ENCODE results near the gene VCX3A. TPM values are rescaled to one million over a fixed set of nuclear protein-coding genes. Genes with fewer than 3 reads are reported as not detected.
"Not testable (repeated sequence)": the region's sequence is repeated elsewhere in the genome, so short reads cannot be mapped to it uniquely, and the experiment has no call there.

VCX3A gene
- not detected in 2 replicates for polyA plus RNA-seq (2013)

- not testable (repeated sequence) for H2AK5ac ChIP-seq (ENCODE audit: low read length); H3K4me2 ChIP-seq (ENCODE audit: low read length); H4K91ac ChIP-seq (ENCODE audit: low read depth, low read length); H2AFZ ChIP-seq (ENCODE audit: insufficient read depth, low read length, poor library complexity); H3K23ac ChIP-seq (ENCODE audit: low read length); H3K79me1 ChIP-seq (ENCODE audit: low read length); H2BK120ac ChIP-seq (ENCODE audit: insufficient read depth, low read length, poor library complexity); H3K9me3 ChIP-seq (ENCODE audit: insufficient read depth, low read depth, low read length); H3K27me3 ChIP-seq (ENCODE audit: insufficient read depth, low read length); H3K36me3 ChIP-seq (ENCODE audit: control insufficient read depth in 1 of 2, insufficient read depth in 2 of 2, low read length in 2 of 2); H3K14ac ChIP-seq (ENCODE audit: low read length); H2BK12ac ChIP-seq (ENCODE audit: low read length); H3K9ac ChIP-seq (ENCODE audit: low read length); H4K8ac ChIP-seq (ENCODE audit: low read depth, low read length); H2BK5ac ChIP-seq (ENCODE audit: low read depth, low read length, poor library complexity); H3K18ac ChIP-seq (ENCODE audit: low read length); H3K4me1 ChIP-seq (ENCODE audit: control insufficient read depth in 1 of 2, insufficient read depth in 2 of 2, low read length in 2 of 2); DNase-seq; H3K27ac ChIP-seq (ENCODE audit: low read depth, low read length); H3K4ac ChIP-seq (ENCODE audit: low read depth, low read length); H3K79me2 ChIP-seq (ENCODE audit: control insufficient read depth, insufficient read depth, low read length, poor library complexity); H4K12ac ChIP-seq (ENCODE audit: low read depth, low read length); H3K4me3 ChIP-seq (ENCODE audit: low read depth, low read length)
- WGBS (ENCODE audit: extremely low coverage, insufficient coverage, insufficient read length), result no CpG with 5 or more reads among the region's 1 CpG
Observed at GRCh38 chrX:6535018-6535417, at the start of gene VCX3A. Gene VCX3A (minus strand): TSS chrX:6535118. CDS start chrX:6534497, 621 bp downstream.

- WGBS (ENCODE audit: extremely low coverage, insufficient coverage, insufficient read length), result no CpG with 5 or more reads among the region's 5 CpGs
- no peak overlapping the region for H3K27ac ChIP-seq (ENCODE audit: low read depth, low read length)
- no peak overlapping the region for H3K18ac ChIP-seq (ENCODE audit: low read length)
Observed at GRCh38 chrX:6574762-6575161, 39.8 kb upstream of the VCX3A start.

GRCh38 chrX:6568031-6568430, 33.1 kb upstream of the VCX3A start:
- Histone ChIP-seq H3K79me1 (ENCODE audit: low read length) (no peaks in the 10 kb centered on the region), H2BK5ac (ENCODE audit: low read depth, low read length, poor library complexity) (no peak overlapping the region), H3K9ac (ENCODE audit: low read length) (no peak overlapping the region), H3K9me3 (ENCODE audit: insufficient read depth, low read depth, low read length) (no peaks in the 10 kb centered on the region), H3K27me3 (ENCODE audit: insufficient read depth, low read length) (no peaks in the 10 kb centered on the region), H4K91ac (ENCODE audit: low read depth, low read length) (no peak overlapping the region), H3K4me1 (ENCODE audit: control insufficient read depth in 1 of 2, insufficient read depth in 2 of 2, low read length in 2 of 2) (peaks cover 0 to 2% of the 10 kb centered on the region in 2 experiments), H2AK5ac (ENCODE audit: low read length) (no peak overlapping the region), H3K36me3 (ENCODE audit: control insufficient read depth in 1 of 2, insufficient read depth in 2 of 2, low read length in 2 of 2) (no peaks in the 10 kb centered on the region), H3K14ac (ENCODE audit: low read length) (no peak overlapping the region), H3K4ac (ENCODE audit: low read depth, low read length) (no peak overlapping the region), H3K18ac (ENCODE audit: low read length) (no peak overlapping the region), H2AFZ (ENCODE audit: insufficient read depth, low read length, poor library complexity) (no peak overlapping the region), H3K27ac (ENCODE audit: low read depth, low read length) (no peak overlapping the region), H4K8ac (ENCODE audit: low read depth, low read length) (no peak overlapping the region), H2BK120ac (ENCODE audit: insufficient read depth, low read length, poor library complexity) (no peak overlapping the region), H3K4me2 (ENCODE audit: low read length) (no peak overlapping the region), H3K79me2 (ENCODE audit: control insufficient read depth, insufficient read depth, low read length, poor library complexity) (no peaks in the 10 kb centered on the region), H4K12ac (ENCODE audit: low read depth, low read length) (no peak overlapping the region), H3K23ac (ENCODE audit: low read length) (no peak overlapping the region), H3K4me3 (ENCODE audit: low read depth, low read length) (no peak overlapping the region), H2BK12ac (ENCODE audit: low read length) (no peak overlapping the region)
- no peak for DNase-seq
- WGBS (ENCODE audit: extremely low coverage, insufficient coverage, insufficient read length), result no CpG with 5 or more reads among the region's 3 CpGs

More at GRCh38 chrX:6574762-6575161, 39.8 kb upstream of the VCX3A start:
- H3K4me1 ChIP-seq (ENCODE audit: control insufficient read depth in 1 of 2, insufficient read depth in 2 of 2, low read length in 2 of 2), result no peaks in the 10 kb centered on the region
- H3K79me2 ChIP-seq (ENCODE audit: control insufficient read depth, insufficient read depth, low read length, poor library complexity), result no peaks in the 10 kb centered on the region
- H2BK12ac ChIP-seq (ENCODE audit: low read length), result no peak overlapping the region
- no peaks in the 10 kb centered on the region for H3K27me3 ChIP-seq (ENCODE audit: insufficient read depth, low read length)
- H3K4ac ChIP-seq (ENCODE audit: low read depth, low read length), result no peak overlapping the region
- no peak overlapping the region for H3K23ac ChIP-seq (ENCODE audit: low read length)
- H4K12ac ChIP-seq (ENCODE audit: low read depth, low read length), result no peak overlapping the region
- H3K4me2 ChIP-seq (ENCODE audit: low read length), result no peak overlapping the region
- no peak overlapping the region for H3K9ac ChIP-seq (ENCODE audit: low read length)
- H2AK5ac ChIP-seq (ENCODE audit: low read length), result no peak overlapping the region
- no peak overlapping the region for H2AFZ ChIP-seq (ENCODE audit: insufficient read depth, low read length, poor library complexity)
- H3K9me3 ChIP-seq (ENCODE audit: insufficient read depth, low read depth, low read length), result no peaks in the 10 kb centered on the region
- no peak overlapping the region for H3K14ac ChIP-seq (ENCODE audit: low read length)
- no peak overlapping the region for H4K91ac ChIP-seq (ENCODE audit: low read depth, low read length)
- no peak for DNase-seq
- H3K79me1 ChIP-seq (ENCODE audit: low read length), result no peaks in the 10 kb centered on the region
- H2BK120ac ChIP-seq (ENCODE audit: insufficient read depth, low read length, poor library complexity), result no peak overlapping the region
- H4K8ac ChIP-seq (ENCODE audit: low read depth, low read length), result no peak overlapping the region
- no peaks in the 10 kb centered on the region for H3K36me3 ChIP-seq (ENCODE audit: control insufficient read depth in 1 of 2, insufficient read depth in 2 of 2, low read length in 2 of 2)
- H2BK5ac ChIP-seq (ENCODE audit: low read depth, low read length, poor library complexity), result no peak overlapping the region
- no peak overlapping the region for H3K4me3 ChIP-seq (ENCODE audit: low read depth, low read length)

- H3K9me3 ChIP-seq (ENCODE audit: insufficient read depth, low read depth, low read length), result no peaks in the 10 kb centered on the region
- no peak for DNase-seq
- H4K12ac ChIP-seq (ENCODE audit: low read depth, low read length), result no peak overlapping the region
- H3K79me2 ChIP-seq (ENCODE audit: control insufficient read depth, insufficient read depth, low read length, poor library complexity), result no peaks in the 10 kb centered on the region
- no peak overlapping the region for H3K4ac ChIP-seq (ENCODE audit: low read depth, low read length)
- no peak overlapping the region for H3K9ac ChIP-seq (ENCODE audit: low read length)
- H4K91ac ChIP-seq (ENCODE audit: low read depth, low read length), result no peak overlapping the region
- H3K79me1 ChIP-seq (ENCODE audit: low read length), result no peaks in the 10 kb centered on the region
- H3K4me1 ChIP-seq (ENCODE audit: control insufficient read depth in 1 of 2, insufficient read depth in 2 of 2, low read length in 2 of 2), result no peaks in the 10 kb centered on the region
- H3K18ac ChIP-seq (ENCODE audit: low read length), result no peak overlapping the region
- no peak overlapping the region for H3K4me3 ChIP-seq (ENCODE audit: low read depth, low read length)
- WGBS (ENCODE audit: extremely low coverage, insufficient coverage, insufficient read length), result no CpG with 5 or more reads among the region's 5 CpGs
- H2BK120ac ChIP-seq (ENCODE audit: insufficient read depth, low read length, poor library complexity), result no peak overlapping the region
- H4K8ac ChIP-seq (ENCODE audit: low read depth, low read length), result no peak overlapping the region
- no peaks in the 10 kb centered on the region for H3K27me3 ChIP-seq (ENCODE audit: insufficient read depth, low read length)
- H2BK12ac ChIP-seq (ENCODE audit: low read length), result no peak overlapping the region
- no peak overlapping the region for H3K27ac ChIP-seq (ENCODE audit: low read depth, low read length)
- no peak overlapping the region for H3K14ac ChIP-seq (ENCODE audit: low read length)
- H2AK5ac ChIP-seq (ENCODE audit: low read length), result no peak overlapping the region
- no peak overlapping the region for H3K4me2 ChIP-seq (ENCODE audit: low read length)
- H3K36me3 ChIP-seq (ENCODE audit: control insufficient read depth in 1 of 2, insufficient read depth in 2 of 2, low read length in 2 of 2), result no peaks in the 10 kb centered on the region
- no peak overlapping the region for H2AFZ ChIP-seq (ENCODE audit: insufficient read depth, low read length, poor library complexity)
- H2BK5ac ChIP-seq (ENCODE audit: low read depth, low read length, poor library complexity), result no peak overlapping the region
- H3K23ac ChIP-seq (ENCODE audit: low read length), result no peak overlapping the region
Observed at GRCh38 chrX:6558979-6559378, 24.1 kb upstream of the VCX3A start.
